Adipocyte (in vitro differentiated cells): ENCODE measurements around the gene VWA2.
A peak's percentile ranks its signal among the peaks of the same experiment; 100 is the strongest.
"Not testable (repeated sequence)": the region's sequence is repeated elsewhere in the genome, so short reads cannot be mapped to it uniquely, and the experiment has no call there.

Source experiments
- DNase-seq: peaks from one replicate; pipeline ENCODE4 v3.0.0-alpha.2; 2015; ENCODE audit warnings: low read depth
- H3K27me3 ChIP-seq: replicated peaks from 2 replicates; pipeline ENCODE4 v1.7.0; 2013; ENCODE audit warnings: mild to moderate bottlenecking, low read length, moderate library complexity; ENCODE audit not compliant: control insufficient read depth, insufficient read depth
- H3K36me3 ChIP-seq: 2 replicates; pipeline ENCODE4 v1.7.0; 2013; ENCODE audit warnings: low read length, mild to moderate bottlenecking, moderate library complexity; ENCODE audit not compliant: control insufficient read depth, insufficient read depth, severe bottlenecking
- H3K4me1 ChIP-seq: 2 replicates; pipeline ENCODE4 v1.7.0; 2013; ENCODE audit warnings: mild to moderate bottlenecking, low read length, moderate library complexity; ENCODE audit not compliant: control insufficient read depth, insufficient read depth
- H3K4me3 ChIP-seq: 2 replicates; pipeline ENCODE4 v1.7.0; 2013; ENCODE audit warnings: mild to moderate bottlenecking, low read length, moderate library complexity
- H3K9ac ChIP-seq: 2 replicates; pipeline ENCODE4 v1.7.0; 2013; ENCODE audit warnings: mild to moderate bottlenecking, low read length, moderate library complexity
- H3K9me3 ChIP-seq: 2 replicates; pipeline ENCODE4 v1.7.0; 2013; ENCODE audit warnings: mild to moderate bottlenecking, low read length, moderate library complexity; ENCODE audit not compliant: control insufficient read depth

Gene VWA2

GRCh38 chr10:114322344-114322743, 83.3 kb downstream of the VWA2 start:
- Histone ChIP-seq H3K27me3 (peaks cover 18% of the 10 kb centered on the region), H3K9me3 (no peaks in the 10 kb centered on the region), H3K4me3 (no peak overlapping the region), H3K36me3 (no peaks in the 10 kb centered on the region), H3K4me1 (no peaks in the 10 kb centered on the region), H3K9ac (no peak overlapping the region)
- no peak for DNase-seq

DNA sequence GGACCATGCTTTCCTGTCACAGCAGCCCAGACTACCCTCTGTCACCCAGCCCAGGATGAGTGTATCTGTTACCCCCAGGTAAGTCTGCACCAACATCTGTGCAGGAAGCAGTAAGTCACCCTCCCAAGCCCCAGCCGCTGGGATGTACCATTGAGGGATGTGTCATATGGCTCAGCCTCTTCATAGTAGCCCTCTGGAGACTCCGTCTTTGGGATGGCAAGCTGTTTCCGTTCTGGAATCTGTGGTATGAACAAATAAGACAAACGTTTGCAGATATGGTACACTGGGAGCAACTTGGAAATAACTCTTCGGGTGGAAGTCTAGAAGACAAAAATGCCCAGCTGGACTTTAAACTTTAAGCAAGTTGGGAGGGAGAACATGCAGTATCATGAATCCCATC, 84.0 kb downstream of the VWA2 start:
- Histone ChIP-seq H3K4me3 (no peak overlapping the region), H3K36me3 (no peaks in the 10 kb centered on the region), H3K4me1 (no peaks in the 10 kb centered on the region), H3K9me3 (no peaks in the 10 kb centered on the region), H3K9ac (no peak overlapping the region), H3K27me3 (peaks cover 18% of the 10 kb centered on the region)
- DNase-seq = no peak

DNA sequence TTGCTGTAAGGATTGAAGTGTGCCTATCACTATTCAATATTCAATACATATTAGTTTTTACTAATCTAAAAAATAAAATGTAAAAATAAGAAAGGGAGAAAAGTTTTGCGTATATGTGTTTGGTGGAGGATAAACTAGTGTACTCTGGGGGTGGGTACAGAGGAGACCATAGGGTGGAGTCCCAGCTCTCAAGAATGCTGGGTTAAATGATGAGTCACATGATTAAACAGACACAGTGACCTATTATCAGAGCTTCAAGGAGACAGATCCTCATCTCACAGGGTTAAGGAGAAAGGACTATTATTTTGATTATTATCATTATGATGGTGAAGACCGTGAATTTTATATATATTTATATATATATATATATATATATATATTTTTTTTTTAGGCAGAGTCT, 87.7 kb downstream of the VWA2 start:
- H3K4me1 ChIP-seq = no peaks in the 10 kb centered on the region
- no peak overlapping the region for H3K4me3 ChIP-seq
- H3K9me3 ChIP-seq = no peaks in the 10 kb centered on the region
- no peak overlapping the region for H3K9ac ChIP-seq
- no peak for DNase-seq
- no peaks in the 10 kb centered on the region for H3K36me3 ChIP-seq
- H3K27me3 ChIP-seq = peaks cover 15% of the 10 kb centered on the region

- Histone ChIP-seq H3K4me1 (no peaks in the 10 kb centered on the region), H3K36me3 (no peaks in the 10 kb centered on the region), H3K9me3 (no peaks in the 10 kb centered on the region), H3K27me3 (peaks cover 22% of the 10 kb centered on the region), H3K9ac (no peak overlapping the region), H3K4me3 (no peak overlapping the region)
- DNase-seq = no peak
Observed at GRCh38 chr10:114327537-114328440, 88.7 kb downstream of the VWA2 start.

DNA sequence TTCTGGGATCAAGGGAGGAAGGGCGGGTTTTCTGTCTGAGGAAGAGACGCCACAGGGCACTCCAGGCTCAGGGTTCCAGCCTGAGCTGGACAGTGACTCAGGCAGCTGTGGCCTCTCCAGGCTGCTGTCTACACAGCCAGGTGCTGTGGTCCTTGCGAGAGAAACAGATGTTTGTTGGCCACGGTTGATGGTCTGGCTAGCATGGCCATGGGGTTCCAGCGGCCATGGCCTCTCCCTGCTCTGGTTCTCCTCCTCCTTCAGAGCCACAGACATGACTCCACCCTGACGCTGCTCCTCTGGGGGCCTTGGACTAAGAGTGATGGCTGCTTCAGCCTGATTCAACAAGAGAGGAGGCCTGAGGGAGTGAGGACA, 89.4 kb downstream of the VWA2 start:
- no peaks in the 10 kb centered on the region for H3K36me3 ChIP-seq
- peaks cover 17% of the 10 kb centered on the region for H3K27me3 ChIP-seq
- no peak overlapping the region for H3K4me3 ChIP-seq
- H3K9me3 ChIP-seq = no peaks in the 10 kb centered on the region
- no peak overlapping the region for H3K9ac ChIP-seq
- H3K4me1 ChIP-seq = no peaks in the 10 kb centered on the region
- no peak for DNase-seq

- Histone ChIP-seq H3K4me3 (no peak overlapping the region), H3K27me3 (peaks cover 17% of the 10 kb centered on the region), H3K9me3 (no peaks in the 10 kb centered on the region), H3K36me3 (no peaks in the 10 kb centered on the region), H3K9ac (no peak overlapping the region), H3K4me1 (no peaks in the 10 kb centered on the region)
- no peak for DNase-seq
Observed at GRCh38 chr10:114328874-114329273, 89.8 kb downstream of the VWA2 start.

DNA sequence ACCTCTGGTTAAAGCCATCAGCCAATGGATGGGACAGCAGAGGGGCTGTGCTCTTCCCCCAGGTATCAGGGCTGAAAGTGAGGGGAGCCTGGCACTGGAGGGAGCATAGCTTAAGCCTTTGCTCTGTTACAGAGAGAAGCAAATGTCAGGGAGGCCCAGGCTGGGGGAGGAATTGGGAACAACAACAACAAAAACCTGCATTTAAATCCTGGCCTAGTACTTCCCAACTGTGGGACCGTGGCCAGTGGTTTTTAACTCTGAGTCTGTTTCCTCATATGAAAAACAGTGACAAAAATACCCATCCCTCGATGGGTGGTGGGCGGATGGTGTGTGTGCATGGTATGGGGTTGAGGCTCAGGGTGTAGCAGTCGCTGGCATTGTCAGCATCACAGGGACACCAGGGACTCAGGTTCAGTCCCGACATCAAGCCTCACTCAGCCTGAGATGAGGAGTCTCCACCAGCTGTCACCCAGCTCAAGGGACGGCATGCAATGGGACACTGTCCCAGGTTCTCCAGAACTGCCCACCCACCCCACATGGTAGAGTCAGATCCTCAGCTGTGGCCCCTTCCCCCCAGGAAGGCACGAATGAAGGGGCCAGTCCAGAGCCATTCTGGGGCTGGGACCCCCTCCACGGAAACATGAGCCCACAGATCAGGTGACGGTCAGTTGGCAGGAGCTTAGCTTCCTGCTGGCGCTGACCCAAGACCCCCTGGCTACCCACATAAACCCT, 90.7 kb downstream of the VWA2 start:
- Histone ChIP-seq H3K4me3 (no peak overlapping the region), H3K9ac (no peak overlapping the region), H3K36me3 (no peaks in the 10 kb centered on the region), H3K27me3 (peaks cover 22% of the 10 kb centered on the region), H3K4me1 (no peaks in the 10 kb centered on the region), H3K9me3 (no peaks in the 10 kb centered on the region)
- peak; percentile 12 for DNase-seq

DNA sequence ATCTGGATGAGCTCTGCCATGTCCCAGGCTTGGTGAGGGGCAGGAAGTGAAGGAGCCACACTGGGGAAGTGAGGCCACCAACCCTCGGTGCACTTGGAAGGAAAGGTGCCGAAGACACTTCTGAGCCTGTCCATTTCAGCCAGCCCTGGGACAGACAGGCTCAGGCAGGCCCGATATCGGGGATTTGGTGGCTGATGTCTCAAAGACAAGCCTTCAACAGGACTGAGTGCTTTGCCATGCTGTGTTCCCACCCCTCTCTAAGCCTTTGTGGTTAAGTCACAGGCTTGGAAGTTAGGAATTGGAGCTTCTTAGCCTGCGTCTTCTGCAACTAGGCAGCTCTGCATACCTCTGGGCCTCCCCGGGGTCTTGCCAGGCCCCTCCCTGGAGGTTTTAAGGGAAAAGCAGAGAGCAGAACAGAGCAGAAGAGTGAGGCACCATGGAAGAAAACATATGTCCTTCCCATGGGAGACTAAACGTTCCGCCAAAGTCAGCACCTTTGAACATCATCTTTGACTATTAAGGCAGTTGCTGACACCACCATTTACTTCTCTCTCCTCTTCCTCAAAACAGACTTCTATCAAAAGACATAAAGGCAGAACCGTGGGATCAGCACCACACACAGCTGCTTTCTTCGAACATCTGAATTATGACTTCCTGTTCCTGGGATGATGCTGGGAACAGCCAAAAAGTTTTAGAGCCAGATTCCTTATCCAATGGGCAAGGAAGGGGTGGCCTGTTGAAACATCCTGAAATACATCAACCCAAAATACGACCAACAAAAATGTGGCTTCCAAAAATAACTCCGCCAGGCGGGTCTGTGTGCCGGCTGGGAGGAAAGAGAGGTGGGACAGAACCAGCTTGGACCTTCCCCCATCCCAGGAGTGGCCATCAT, 93.5 kb downstream of the VWA2 start:
- Histone ChIP-seq H3K9me3 (no peaks in the 10 kb centered on the region), H3K27me3 (peaks cover 27% of the 10 kb centered on the region), H3K9ac (no peak overlapping the region), H3K4me3 (no peak overlapping the region), H3K36me3 (no peaks in the 10 kb centered on the region), H3K4me1 (no peaks in the 10 kb centered on the region)
- no peak for DNase-seq

GRCh38 chr10:114333441-114333840, 94.4 kb downstream of the VWA2 start:
- H3K36me3 ChIP-seq, H3K4me1 ChIP-seq, H3K9ac ChIP-seq, DNase-seq, H3K4me3 ChIP-seq, H3K9me3 ChIP-seq: not testable (repeated sequence)
- peaks cover 28% of the 10 kb centered on the region for H3K27me3 ChIP-seq

- Histone ChIP-seq H3K4me1 (no peaks in the 10 kb centered on the region), H3K9ac (no peak overlapping the region), H3K4me3 (no peak overlapping the region), H3K36me3 (no peaks in the 10 kb centered on the region), H3K27me3 (peaks cover 30% of the 10 kb centered on the region), H3K9me3 (no peaks in the 10 kb centered on the region)
- DNase-seq = no peak
Observed at GRCh38 chr10:114334301-114334700, 95.2 kb downstream of the VWA2 start.

DNA sequence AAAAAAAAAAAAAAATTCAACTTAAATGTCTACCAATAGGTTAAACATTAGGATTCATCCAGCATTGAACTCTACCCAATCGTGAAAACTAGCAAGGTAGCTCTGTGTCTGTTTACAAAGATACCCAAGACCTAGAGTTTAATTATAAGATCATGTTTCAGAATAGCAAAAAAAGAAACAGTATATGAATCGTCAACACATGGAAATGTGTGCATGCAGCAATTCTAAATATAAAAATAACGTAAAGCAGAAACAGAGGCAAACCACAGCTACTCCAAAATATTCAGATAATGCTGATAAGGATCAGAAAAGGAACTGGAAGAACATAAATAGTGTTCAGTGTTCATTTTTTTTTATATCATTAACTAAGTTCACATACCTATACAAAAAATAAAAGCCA, 96.6 kb downstream of the VWA2 start:
- H3K4me3 ChIP-seq = no peak overlapping the region
- DNase-seq = peak; percentile 12
- peaks cover 31% of the 10 kb centered on the region for H3K27me3 ChIP-seq
- no peaks in the 10 kb centered on the region for H3K4me1 ChIP-seq
- no peaks in the 10 kb centered on the region for H3K36me3 ChIP-seq
- no peak overlapping the region for H3K9ac ChIP-seq
- H3K9me3 ChIP-seq = no peaks in the 10 kb centered on the region
